DOHH2 (cell line): ENCODE measurements around the gene ABI3.

Source experiments
- CTCF ChIP-seq: fragments of 200-600 bp; sonication (generic); IDR thresholded peaks from one replicate; pipeline ENCODE4 v1.5.1; 2014; ENCODE audit warnings: antibody characterized with exemption, mild to moderate bottlenecking, low read depth, low read length; ENCODE audit not compliant: poor library complexity, severe bottlenecking
- EZH2phosphoT487 ChIP-seq: fragments of 200-600 bp; sonication (generic); IDR thresholded peaks from 2 replicates; pipeline ENCODE4 v1.6.1; 2017; ENCODE audit warnings: borderline replicate concordance, mild to moderate bottlenecking, antibody characterized with exemption, low read length, moderate library complexity, mixed read lengths

GRCh38 chr17:49226771-49227435, 16.4 kb downstream of the ABI3 start:
- TF ChIP-seq CTCF (no peak), EZH2phosphoT487 (no peak)
